ENCODE results near the gene LANCL3.

Gene LANCL3

GRCh38 chrX:37652589-37653231 is 81.2 kb downstream of the LANCL3 start:
- no peak for TF ChIP-seq ZNF274 (IDR thresholded peaks at IDR 0.05; ENCODE audit: low read depth, low read length)
- no peak overlapping the region for H3K4me3 ChIP-seq (ENCODE audit: low read length)

GRCh38 chrX:37653397-37654085 is 82.1 kb downstream of the LANCL3 start:
- no peak overlapping the region for H3K4me3 ChIP-seq (ENCODE audit: low read length)
- TF ChIP-seq ZNF274 (IDR thresholded peaks at IDR 0.05; ENCODE audit: low read depth, low read length): no peak

GRCh38 chrX:37658343-37659030 is 87.0 kb downstream of the LANCL3 start:
- no peak for TF ChIP-seq ZNF274 (IDR thresholded peaks at IDR 0.05; ENCODE audit: low read depth, low read length)
- no peak overlapping the region for H3K4me3 ChIP-seq (ENCODE audit: low read length)

- no peak for TF ChIP-seq ZNF274 (IDR thresholded peaks at IDR 0.05; ENCODE audit: low read depth, low read length)
- no peak overlapping the region for H3K4me3 ChIP-seq (ENCODE audit: low read length)
Observed at GRCh38 chrX:37659047-37659446, 87.6 kb downstream of the LANCL3 start.

GRCh38 chrX:37662181-37662580 is 90.7 kb downstream of the LANCL3 start:
- TF ChIP-seq ZNF274 (IDR thresholded peaks at IDR 0.05; ENCODE audit: low read depth, low read length): no peak
- H3K4me3 ChIP-seq (ENCODE audit: low read length): no peak overlapping the region

- H3K4me3 ChIP-seq (ENCODE audit: low read length): no peak overlapping the region
- TF ChIP-seq ZNF274 (IDR thresholded peaks at IDR 0.05; ENCODE audit: low read depth, low read length): no peak
Observed at GRCh38 chrX:37666516-37666915, 95.1 kb downstream of the LANCL3 start.

- no peak overlapping the region for H3K4me3 ChIP-seq (ENCODE audit: low read length)
- TF ChIP-seq ZNF274 (IDR thresholded peaks at IDR 0.05; ENCODE audit: low read depth, low read length): no peak
Observed at GRCh38 chrX:37667141-37667540, 95.7 kb downstream of the LANCL3 start.

- TF ChIP-seq ZNF274 (IDR thresholded peaks at IDR 0.05; ENCODE audit: low read depth, low read length): no peak
- H3K4me3 ChIP-seq (ENCODE audit: low read length): no peak overlapping the region
Observed at GRCh38 chrX:37672563-37672962, 101.1 kb downstream of the LANCL3 start.

GRCh38 chrX:37676811-37677210 is 105.3 kb downstream of the LANCL3 start:
- no peak for TF ChIP-seq ZNF274 (IDR thresholded peaks at IDR 0.05; ENCODE audit: low read depth, low read length)
- no peak overlapping the region for H3K4me3 ChIP-seq (ENCODE audit: low read length)

- TF ChIP-seq ZNF274 (IDR thresholded peaks at IDR 0.05; ENCODE audit: low read depth, low read length): no peak
- no peak overlapping the region for H3K4me3 ChIP-seq (ENCODE audit: low read length)
Observed at GRCh38 chrX:37677243-37677642, 105.8 kb downstream of the LANCL3 start.

- H3K4me3 ChIP-seq (ENCODE audit: low read length): no peak overlapping the region
- no peak for TF ChIP-seq ZNF274 (IDR thresholded peaks at IDR 0.05; ENCODE audit: low read depth, low read length)
Observed at GRCh38 chrX:37677765-37678164, 106.3 kb downstream of the LANCL3 start.

GRCh38 chrX:37678574-37678973 is 107.1 kb downstream of the LANCL3 start:
- H3K4me3 ChIP-seq (ENCODE audit: low read length): no peak overlapping the region
- no peak for TF ChIP-seq ZNF274 (IDR thresholded peaks at IDR 0.05; ENCODE audit: low read depth, low read length)

GRCh38 chrX:37679230-37679629 is 107.8 kb downstream of the LANCL3 start:
- H3K4me3 ChIP-seq (ENCODE audit: low read length): no peak overlapping the region
- no peak for TF ChIP-seq ZNF274 (IDR thresholded peaks at IDR 0.05; ENCODE audit: low read depth, low read length)

GRCh38 chrX:37679888-37680287 is 108.4 kb downstream of the LANCL3 start:
- H3K4me3 ChIP-seq (ENCODE audit: low read length): no peak overlapping the region
- no peak for TF ChIP-seq ZNF274 (IDR thresholded peaks at IDR 0.05; ENCODE audit: low read depth, low read length)

- no peak overlapping the region for H3K4me3 ChIP-seq (ENCODE audit: low read length)
- TF ChIP-seq ZNF274 (IDR thresholded peaks at IDR 0.05; ENCODE audit: low read depth, low read length): no peak
Observed at GRCh38 chrX:37684426-37684825, 113.0 kb downstream of the LANCL3 start.

Measured in GM08714 (cell line).